H9 (cell line): Measurements from ENCODE around the gene KANK2. TPM values are rescaled to one million over a fixed set of nuclear protein-coding genes. Genes with fewer than 3 reads are reported as not detected.

Source experiments
- DNase-seq: peaks from one replicate; pipeline ENCODE4 v3.0.0-alpha.2; 2017
- H2AFZ ChIP-seq: one replicate; pipeline ENCODE4 v1.6.1; 2013; ENCODE audit warnings: mild to moderate bottlenecking, low read length, control low read depth, moderate library complexity
- H2AK5ac ChIP-seq: 2 replicates; pipeline ENCODE4 v1.6.1; 2013; ENCODE audit warnings: low read length, control low read depth, mixed read lengths; ENCODE audit not compliant: insufficient read length
- H2BK120ac ChIP-seq: one replicate; pipeline ENCODE4 v1.6.1; 2013; ENCODE audit warnings: low read depth, mild to moderate bottlenecking, low read length, control low read depth, inconsistent platforms; ENCODE audit not compliant: poor library complexity, severe bottlenecking
- H2BK12ac ChIP-seq: 2 replicates; pipeline ENCODE4 v1.6.1; 2013; ENCODE audit warnings: low read length, control low read depth, mixed read lengths, low read depth; ENCODE audit not compliant: insufficient read length
- H2BK15ac ChIP-seq: 2 replicates; pipeline ENCODE4 v1.6.1; 2013; ENCODE audit warnings: low read depth, low read length, control low read depth
- H2BK20ac ChIP-seq: one replicate; pipeline ENCODE4 v1.6.1; 2013; ENCODE audit warnings: low read depth, mild to moderate bottlenecking, low read length, control low read depth, inconsistent platforms; ENCODE audit not compliant: poor library complexity, severe bottlenecking
- H2BK5ac ChIP-seq: 2 replicates; pipeline ENCODE4 v1.6.1; 2013; ENCODE audit warnings: low read length, control low read depth, mixed read lengths; ENCODE audit not compliant: insufficient read length
- H3K14ac ChIP-seq: 2 replicates; pipeline ENCODE4 v1.6.1; 2013; ENCODE audit warnings: low read length, control low read depth; ENCODE audit not compliant: insufficient read depth
- H3K18ac ChIP-seq: 2 replicates; pipeline ENCODE4 v1.6.1; 2013; ENCODE audit warnings: low read depth, mild to moderate bottlenecking, mixed read lengths, low read length, control low read depth; ENCODE audit not compliant: insufficient read length
- H3K23ac ChIP-seq: 2 replicates; pipeline ENCODE4 v1.6.1; 2013; ENCODE audit warnings: low read length, control low read depth, mixed read lengths, low read depth; ENCODE audit not compliant: insufficient read length
- H3K23me2 ChIP-seq: 2 replicates; pipeline ENCODE4 v1.6.1; 2013; ENCODE audit warnings: low read depth, mild to moderate bottlenecking, mixed read lengths, low read length, control low read depth; ENCODE audit not compliant: insufficient read length, poor library complexity, severe bottlenecking
- H3K27ac ChIP-seq: 2 replicates; pipeline ENCODE4 v1.5.1; 2013; ENCODE audit warnings: low read length, control low read depth, mixed read lengths, low read depth; ENCODE audit not compliant: insufficient read length
- H3K27me3 ChIP-seq: 2 replicates; pipeline ENCODE4 v1.6.1; 2013; ENCODE audit warnings: low read length, control low read depth, inconsistent platforms; ENCODE audit not compliant: insufficient read depth
- H3K4ac ChIP-seq: 2 replicates; pipeline ENCODE4 v1.6.1; 2013; ENCODE audit warnings: low read depth, mild to moderate bottlenecking, control low read depth, inconsistent platforms, low read length, moderate library complexity
- H3K4me1 ChIP-seq: 2 replicates; pipeline ENCODE4 v1.6.1; 2013; ENCODE audit warnings: low read length, control low read depth, inconsistent platforms; ENCODE audit not compliant: insufficient read depth
- H3K4me2 ChIP-seq: 2 replicates; pipeline ENCODE4 v1.6.1; 2013; ENCODE audit warnings: low read length, control low read depth, mixed read lengths; ENCODE audit not compliant: insufficient read length, insufficient read depth
- H3K56ac ChIP-seq: 2 replicates; pipeline ENCODE4 v1.6.1; 2013; ENCODE audit warnings: low read depth, mild to moderate bottlenecking, mixed read lengths, low read length, control low read depth; ENCODE audit not compliant: insufficient read length
- H3K79me1 ChIP-seq: 2 replicates; pipeline ENCODE4 v1.6.1; 2013; ENCODE audit warnings: low read depth, mild to moderate bottlenecking, moderate library complexity, low read length, control low read depth, inconsistent platforms; ENCODE audit not compliant: insufficient read depth, poor library complexity, severe bottlenecking
- H3K79me2 ChIP-seq: 2 replicates; pipeline ENCODE4 v1.6.1; 2013; ENCODE audit warnings: low read length, control low read depth, inconsistent platforms; ENCODE audit not compliant: insufficient read depth
- H3K9ac ChIP-seq: 2 replicates; pipeline ENCODE4 v1.6.1; 2013; ENCODE audit warnings: low read length, control low read depth, mixed read lengths; ENCODE audit not compliant: insufficient read length; ENCODE audit errors: extremely low read depth
- H3K9me3 ChIP-seq: one replicate; pipeline ENCODE4 v1.6.1; 2013; ENCODE audit warnings: low read depth, low read length, inconsistent platforms; ENCODE audit not compliant: control insufficient read depth
- H3T11ph ChIP-seq: one replicate; pipeline ENCODE4 v1.6.1; 2013; ENCODE audit warnings: mild to moderate bottlenecking, low read length, control low read depth, inconsistent platforms
- H4K20me1 ChIP-seq: one replicate; pipeline ENCODE4 v1.6.1; 2013; ENCODE audit not compliant: control insufficient read depth, insufficient read length, insufficient read depth
- H4K5ac ChIP-seq: 2 replicates; pipeline ENCODE4 v1.6.1; 2013; ENCODE audit warnings: low read depth, mild to moderate bottlenecking, mixed read lengths, low read length, control low read depth; ENCODE audit not compliant: insufficient read length
- H4K8ac ChIP-seq: replicated peaks from 2 replicates; pipeline ENCODE4 v1.6.1; 2013; ENCODE audit warnings: low read length, control low read depth, mixed read lengths, low read depth; ENCODE audit not compliant: insufficient read length
- H4K91ac ChIP-seq: 2 replicates; pipeline ENCODE4 v1.6.1; 2013; ENCODE audit warnings: low read depth, mild to moderate bottlenecking, moderate library complexity, mixed read lengths, low read length, control low read depth; ENCODE audit not compliant: insufficient read length
- H3K27ac Mint-ChIP-seq, 3 experiments: 2 replicates in 2 of 3; 3 replicates in 1 of 3; pipeline ENCODE4 v1.8.0; 2020 to 2021; ENCODE audit warnings: mixed read lengths in 3 of 3, mild to moderate bottlenecking in 1 of 3, moderate library complexity in 1 of 3
- H3K27me3 Mint-ChIP-seq: 2 replicates; pipeline ENCODE4 v1.8.0; 2021; ENCODE audit warnings: low read depth, mild to moderate bottlenecking, moderate library complexity, mixed read lengths
- H3K36me3 Mint-ChIP-seq, 3 experiments: 2 replicates in 2 of 3; 3 replicates in 1 of 3; pipeline ENCODE4 v1.8.0; 2020 to 2021; ENCODE audit warnings: low read depth in 3 of 3, mixed read lengths in 3 of 3; ENCODE audit not compliant: insufficient read depth in 1 of 3
- H3K4me1 Mint-ChIP-seq, 2 experiments: 2 replicates each; pipeline ENCODE4 v1.8.0; 2020; ENCODE audit warnings: mixed read lengths in 2 of 2
- H3K4me3 Mint-ChIP-seq, 2 experiments: 2 replicates in 1 of 2; 3 replicates in 1 of 2; pipeline ENCODE4 v1.8.0; 2020 to 2021; ENCODE audit warnings: mild to moderate bottlenecking in 2 of 2, mixed read lengths in 2 of 2, moderate library complexity in 1 of 2
- H3K9me3 Mint-ChIP-seq, 2 experiments: 2 replicates in 1 of 2; 3 replicates in 1 of 2; pipeline ENCODE4 v1.8.0; 2020; ENCODE audit warnings: mild to moderate bottlenecking in 2 of 2, mixed read lengths in 2 of 2, moderate library complexity in 1 of 2
- WGBS: extraction: QIAGEN DNeasy Blood & Tissue Kit; methylation state at CpG from one replicate; pipeline ENCODE4 v1.1.7; 2013; ENCODE audit warnings: missing lambda C conversion rate, low lambda C conversion rate, mixed read lengths; ENCODE audit not compliant: insufficient read length; ENCODE audit errors: extremely low coverage; 5-methylcytosine and 5-hydroxymethylcytosine counted together
- total RNA-seq: library from RNA; stranded (reverse); gene quantifications from 2 replicates; pipeline ENCODE4 v1.2.1, GENCODE V29; 2021
- TF ChIP-seq, protein P1 (sequence below): fragments of 200-600 bp; sonication (generic); conservative IDR thresholded peaks from 3 replicates; pipeline ENCODE4 v1.8.0; 2021; ENCODE audit warnings: antibody characterized with exemption, mild to moderate bottlenecking

KANK2 gene
- total RNA-seq, 1 experiment from 2014 or later: 42.0 TPM

DNA sequence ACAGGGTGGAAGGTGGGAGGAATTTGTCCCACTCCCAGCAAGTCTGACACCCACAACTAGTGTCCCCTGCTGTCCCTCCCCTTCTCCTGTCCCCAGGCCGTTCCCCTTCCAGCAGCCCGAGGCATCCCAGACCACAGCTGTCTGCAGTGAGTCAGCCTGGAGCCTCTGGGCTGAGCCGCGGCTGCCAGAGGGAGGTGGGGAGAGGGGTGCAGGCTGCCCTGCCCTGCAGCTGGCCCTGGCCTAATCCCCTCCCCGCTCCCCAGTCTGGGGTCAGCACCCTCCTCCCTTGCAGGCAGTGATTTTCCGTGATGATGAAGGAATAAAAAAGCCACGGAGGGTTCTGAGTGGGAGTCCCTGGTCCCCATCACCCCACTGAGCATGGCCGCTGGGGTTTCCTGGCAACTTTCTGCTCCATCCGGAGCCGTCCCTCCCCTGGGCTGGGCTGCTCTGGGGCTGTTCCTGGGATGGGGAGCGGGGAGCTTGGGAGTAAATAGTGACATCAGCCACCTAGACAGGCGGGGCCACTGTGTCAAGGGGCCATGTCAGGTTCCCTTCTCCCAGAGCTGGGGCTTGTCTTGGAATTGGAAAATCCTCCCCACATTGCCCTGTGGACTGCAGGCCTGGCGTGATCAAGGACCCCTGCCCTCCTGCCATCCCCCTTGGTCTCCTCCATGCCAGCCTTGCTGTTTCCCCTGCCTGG is 58.6 kb downstream of the KANK2 start:
- H3K4ac ChIP-seq: no peak overlapping the region
- H3K9me3 Mint-ChIP-seq: no peaks in the 10 kb centered on the region
- H2AK5ac ChIP-seq: no peak overlapping the region
- no peak overlapping the region for H4K91ac ChIP-seq
- H3K79me1 ChIP-seq: no peaks in the 10 kb centered on the region
- peak overlapping the region; percentile 51 for H3K18ac ChIP-seq
- no peak overlapping the region for H3K14ac ChIP-seq
- no peak overlapping the region for H2AFZ ChIP-seq
- no peak overlapping the region for H3K23ac ChIP-seq
- H2BK120ac ChIP-seq: no peak overlapping the region
- no peak overlapping the region for H2BK15ac ChIP-seq
- peak; percentile 74 for DNase-seq
- no peaks in the 10 kb centered on the region for H3K23me2 ChIP-seq
- H3K4me2 ChIP-seq: peak overlapping the region; percentile 40
- WGBS: no CpG with 5 or more reads among the region's 13 CpGs
- no peaks in the 10 kb centered on the region; the same call in 1 of the 2 replicates for H3K4me1 ChIP-seq
- no peaks in the 10 kb centered on the region for H4K20me1 ChIP-seq
- no peak overlapping the region for H3K27ac ChIP-seq
- H3K27me3 ChIP-seq: no peaks in the 10 kb centered on the region
- no peak overlapping the region for H2BK20ac ChIP-seq
- H3K9me3 ChIP-seq: no peaks in the 10 kb centered on the region
- H3K79me2 ChIP-seq: no peaks in the 10 kb centered on the region
- no peaks in the 10 kb centered on the region; the same call in 1 of the 2 replicates for H3K27me3 Mint-ChIP-seq
- H4K8ac ChIP-seq: no peak overlapping the region
- H3K4me1 Mint-ChIP-seq: peaks cover 18 to 27% of the 10 kb centered on the region in 2 experiments
- peak overlapping the region in 2 of 3 experiments; percentile 70 to 81; a peak in 2 of 7 replicates for H3K27ac Mint-ChIP-seq
- H3T11ph ChIP-seq: no peak overlapping the region
- no peak overlapping the region for H2BK12ac ChIP-seq
- H3K36me3 Mint-ChIP-seq: peaks cover 0 to 4% (median 0%) of the 10 kb centered on the region in 3 experiments; a peak in 3 of 7 replicates
- H3K4me3 Mint-ChIP-seq: peak overlapping the region; percentile 26 to 28; a peak in 2 of 5 replicates
- TF ChIP-seq, protein P1, sequence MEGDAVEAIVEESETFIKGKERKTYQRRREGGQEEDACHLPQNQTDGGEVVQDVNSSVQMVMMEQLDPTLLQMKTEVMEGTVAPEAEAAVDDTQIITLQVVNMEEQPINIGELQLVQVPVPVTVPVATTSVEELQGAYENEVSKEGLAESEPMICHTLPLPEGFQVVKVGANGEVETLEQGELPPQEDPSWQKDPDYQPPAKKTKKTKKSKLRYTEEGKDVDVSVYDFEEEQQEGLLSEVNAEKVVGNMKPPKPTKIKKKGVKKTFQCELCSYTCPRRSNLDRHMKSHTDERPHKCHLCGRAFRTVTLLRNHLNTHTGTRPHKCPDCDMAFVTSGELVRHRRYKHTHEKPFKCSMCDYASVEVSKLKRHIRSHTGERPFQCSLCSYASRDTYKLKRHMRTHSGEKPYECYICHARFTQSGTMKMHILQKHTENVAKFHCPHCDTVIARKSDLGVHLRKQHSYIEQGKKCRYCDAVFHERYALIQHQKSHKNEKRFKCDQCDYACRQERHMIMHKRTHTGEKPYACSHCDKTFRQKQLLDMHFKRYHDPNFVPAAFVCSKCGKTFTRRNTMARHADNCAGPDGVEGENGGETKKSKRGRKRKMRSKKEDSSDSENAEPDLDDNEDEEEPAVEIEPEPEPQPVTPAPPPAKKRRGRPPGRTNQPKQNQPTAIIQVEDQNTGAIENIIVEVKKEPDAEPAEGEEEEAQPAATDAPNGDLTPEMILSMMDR: no peak
- H3K9ac ChIP-seq: no peak overlapping the region
- no peak overlapping the region for H4K5ac ChIP-seq
- no peak overlapping the region for H2BK5ac ChIP-seq
- no peak overlapping the region for H3K56ac ChIP-seq
